GM12801 (cell line): ENCODE results near the gene NTN3.

ENCODE experiments used
- CTCF ChIP-seq: IDR thresholded peaks from one replicate; pipeline ENCODE4 v1.5.1; 2011; ENCODE audit warnings: control low read depth; ENCODE audit not compliant: insufficient read length; ENCODE audit errors: extremely low read depth

Gene NTN3

GRCh38 chr16:2457946-2458345 is 13.2 kb upstream of the NTN3 start:
- no peak for TF ChIP-seq CTCF

GRCh38 chr16:2458887-2459646 is 12.0 kb upstream of the NTN3 start:
- no peak for TF ChIP-seq CTCF

- TF ChIP-seq CTCF, result no peak
Measured at GRCh38 chr16:2459647-2460390, 11.3 kb upstream of the NTN3 start, which contains the start of gene TEDC2. TSS of gene TEDC2 (plus strand) at chr16:2460109. CDS start at chr16:2460145, 36 bp downstream.

- no peak for TF ChIP-seq CTCF
Measured at GRCh38 chr16:2460391-2460713, 10.7 kb upstream of the NTN3 start.

GRCh38 chr16:2460916-2461315 is 10.2 kb upstream of the NTN3 start:
- TF ChIP-seq CTCF, result no peak

DNA sequence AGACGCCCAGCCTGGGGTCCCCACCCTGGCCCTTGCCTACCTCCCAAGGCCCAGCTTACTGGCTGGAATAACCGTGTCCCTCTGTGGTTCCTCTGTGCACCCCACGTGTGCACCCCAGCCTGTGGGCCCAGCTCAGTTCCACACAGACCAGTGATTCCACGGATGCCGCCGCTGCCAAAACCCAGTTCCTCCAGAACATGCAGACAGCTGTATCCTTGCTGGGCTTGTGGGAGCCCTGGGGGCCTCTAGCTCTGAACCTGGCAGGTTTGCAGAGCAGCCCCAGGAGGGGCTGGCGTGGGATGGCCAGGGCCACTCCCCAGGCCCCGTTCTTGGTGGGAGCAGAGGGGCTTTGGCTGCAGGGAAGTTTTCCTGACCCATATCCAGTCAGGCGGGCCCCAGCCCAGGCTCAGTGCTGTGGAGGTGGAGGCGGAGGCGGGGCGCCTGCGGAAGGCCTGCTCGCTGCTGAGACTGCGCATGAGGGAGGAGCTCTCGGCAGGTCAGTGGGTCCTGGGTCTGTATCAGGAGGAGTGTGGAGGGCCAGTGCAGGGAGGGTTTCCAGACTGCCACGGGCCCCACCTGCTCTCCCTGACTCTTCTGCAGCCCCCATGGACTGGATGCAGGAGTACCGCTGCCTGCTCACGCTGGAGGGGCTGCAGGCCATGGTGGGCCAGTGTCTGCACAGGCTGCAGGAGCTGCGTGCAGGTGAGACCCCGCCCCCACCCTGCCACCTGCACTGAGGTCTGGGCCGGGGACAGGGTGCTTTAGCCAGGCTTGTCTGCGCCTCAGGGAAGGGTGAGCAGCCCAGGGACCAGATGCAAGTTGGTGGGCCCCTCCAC is 8.8 kb upstream of the NTN3 start:
- TF ChIP-seq CTCF, result no peak

GRCh38 chr16:2464333-2464732 is 6.8 kb upstream of the NTN3 start:
- no peak for TF ChIP-seq CTCF
